ENCODE data around the gene MEAF6.

Gene MEAF6

DNA sequence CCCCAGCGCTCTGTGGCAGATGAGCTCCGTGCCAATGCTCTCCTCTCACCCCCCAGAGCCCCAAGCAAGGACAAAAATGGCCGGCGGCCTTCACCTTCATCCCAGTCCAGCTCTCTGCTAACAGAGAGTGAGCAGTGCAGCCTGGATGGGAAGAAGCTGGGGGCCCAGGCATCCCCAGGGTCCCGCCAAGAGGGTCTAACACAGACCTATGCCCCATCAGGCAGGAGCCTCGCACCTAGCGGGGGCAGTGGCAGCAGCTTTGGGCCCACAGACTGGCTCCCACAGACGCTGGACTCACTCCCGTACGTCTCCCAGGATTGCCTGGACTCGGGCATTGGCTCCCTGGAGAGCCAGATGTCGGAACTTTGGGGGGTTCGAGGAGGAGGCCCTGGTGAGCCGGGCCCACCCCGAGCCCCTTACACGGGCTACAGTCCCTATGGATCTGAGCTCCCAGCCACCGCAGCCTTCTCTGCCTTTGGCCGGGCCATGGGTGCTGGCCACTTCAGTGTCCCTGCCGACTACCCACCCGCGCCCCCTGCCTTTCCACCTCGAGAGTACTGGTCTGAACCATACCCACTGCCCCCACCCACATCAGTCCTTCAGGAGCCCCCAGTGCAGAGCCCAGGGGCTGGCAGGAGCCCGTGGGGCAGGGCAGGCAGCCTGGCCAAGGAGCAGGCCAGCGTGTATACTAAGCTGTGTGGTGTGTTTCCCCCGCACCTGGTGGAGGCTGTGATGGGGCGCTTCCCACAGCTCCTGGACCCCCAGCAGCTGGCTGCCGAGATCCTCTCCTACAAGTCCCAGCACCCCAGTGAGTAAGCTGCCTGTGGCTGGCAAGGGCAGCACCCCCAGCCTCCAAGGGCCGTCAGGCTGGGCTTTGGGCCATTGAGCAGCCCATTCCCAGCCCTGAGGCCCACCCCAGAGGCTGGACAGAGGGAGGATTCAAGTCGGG is 31.5 kb downstream of the MEAF6 start:
- DNase-seq: no peak

DNA sequence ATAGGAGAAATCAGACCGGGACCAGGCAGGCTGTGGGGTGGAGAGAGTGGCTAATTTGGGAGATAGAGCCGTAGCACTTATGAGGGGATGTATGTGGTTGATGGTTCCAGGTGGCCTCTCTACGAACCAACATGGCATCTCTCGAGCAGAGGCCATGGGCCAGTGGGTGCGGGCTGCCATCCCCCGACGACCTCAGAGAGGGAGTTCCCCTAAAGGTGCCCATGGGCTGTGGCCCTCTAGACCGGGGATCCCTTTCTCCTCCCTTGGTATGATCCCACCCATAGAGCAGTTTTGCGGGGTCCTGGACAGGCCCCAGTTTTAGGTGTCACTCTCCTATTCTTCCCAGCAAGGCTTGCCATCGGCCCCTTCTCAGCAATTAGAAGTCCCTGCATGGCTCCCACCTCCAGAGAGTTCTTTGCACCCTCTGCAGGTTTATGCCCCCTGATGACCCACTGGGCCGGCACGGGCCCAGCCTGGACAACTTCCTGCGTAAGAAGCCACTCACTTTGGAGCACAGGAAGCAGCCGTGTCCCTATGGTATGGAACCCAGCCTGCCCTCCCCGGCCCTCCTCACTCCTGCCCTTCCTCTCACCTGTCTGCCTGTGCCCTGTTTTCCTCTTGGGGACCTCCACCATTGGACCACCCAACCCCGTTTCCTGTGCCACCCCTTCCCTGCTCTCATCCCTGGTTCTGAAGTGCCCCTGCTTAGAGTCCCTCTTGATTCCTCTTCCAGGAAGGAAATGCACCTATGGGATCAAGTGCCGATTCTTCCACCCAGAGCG is 32.4 kb downstream of the MEAF6 start:
- DNase-seq: no peak

DNA sequence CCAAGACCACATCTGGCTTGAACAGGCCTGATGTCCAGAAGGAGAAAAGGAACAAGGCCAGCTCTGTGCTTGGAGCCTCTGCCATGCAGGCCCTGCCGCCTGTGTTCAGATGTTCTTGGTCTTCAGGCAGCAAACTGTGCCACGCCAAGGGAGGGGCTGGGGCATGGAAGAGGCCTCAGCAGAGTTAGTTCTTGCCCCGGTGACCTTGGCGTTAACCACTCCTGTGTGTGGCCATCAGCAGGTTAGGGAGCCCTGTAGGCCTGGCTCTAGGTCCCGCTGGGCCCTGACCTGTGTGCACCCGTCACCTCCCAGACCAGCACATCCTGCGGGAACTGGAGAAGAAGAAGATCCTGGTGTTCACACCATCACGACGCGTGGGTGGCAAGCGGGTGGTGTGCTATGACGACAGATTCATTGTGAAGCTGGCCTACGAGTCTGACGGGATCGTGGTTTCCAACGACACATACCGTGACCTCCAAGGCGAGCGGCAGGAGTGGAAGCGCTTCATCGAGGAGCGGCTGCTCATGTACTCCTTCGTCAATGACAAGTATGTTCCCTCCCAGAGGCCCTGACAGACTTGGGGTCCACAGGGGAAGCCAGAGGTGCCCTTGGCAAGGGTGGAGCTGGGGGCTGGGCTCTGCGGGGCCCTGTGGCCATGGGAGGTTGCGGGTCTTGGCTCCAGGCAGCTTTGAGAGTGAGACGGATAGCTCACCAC is 33.1 kb downstream of the MEAF6 start:
- DNase-seq: no peak

DNA sequence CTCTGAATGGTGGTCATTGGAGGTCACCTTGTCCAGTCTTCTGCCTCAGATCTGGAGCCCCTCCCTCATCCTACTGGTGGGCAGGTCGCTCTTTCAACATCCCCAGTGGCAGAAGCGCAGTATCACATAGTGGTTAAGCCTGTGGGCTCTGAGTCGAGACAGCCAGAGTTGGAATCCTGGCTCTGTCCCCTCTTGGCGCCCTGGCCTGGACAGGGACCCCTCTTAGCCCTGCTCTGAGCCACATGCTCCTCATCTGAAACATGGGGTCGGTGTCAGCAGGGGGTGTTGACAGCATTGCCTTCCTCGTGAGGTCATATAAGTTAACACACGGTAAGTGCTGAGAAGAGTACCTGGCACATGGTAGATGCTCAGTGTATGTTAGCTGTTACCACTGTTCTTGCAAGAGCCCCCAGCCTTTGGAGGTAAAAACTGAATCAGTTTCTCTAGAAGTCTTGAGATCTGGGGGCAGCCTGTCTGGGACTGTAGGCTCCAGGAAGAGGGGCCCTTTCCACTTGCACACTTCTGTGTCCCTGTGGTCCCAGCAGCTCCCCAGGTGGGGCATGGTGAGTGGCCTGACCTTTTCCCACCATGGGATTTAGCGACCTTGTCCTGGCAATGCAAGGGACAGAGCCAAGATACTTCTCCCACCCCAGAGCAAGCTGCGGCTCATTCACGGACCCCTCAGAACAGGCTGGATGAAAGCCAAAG is 33.8 kb downstream of the MEAF6 start:
- DNase-seq: no peak

DNA sequence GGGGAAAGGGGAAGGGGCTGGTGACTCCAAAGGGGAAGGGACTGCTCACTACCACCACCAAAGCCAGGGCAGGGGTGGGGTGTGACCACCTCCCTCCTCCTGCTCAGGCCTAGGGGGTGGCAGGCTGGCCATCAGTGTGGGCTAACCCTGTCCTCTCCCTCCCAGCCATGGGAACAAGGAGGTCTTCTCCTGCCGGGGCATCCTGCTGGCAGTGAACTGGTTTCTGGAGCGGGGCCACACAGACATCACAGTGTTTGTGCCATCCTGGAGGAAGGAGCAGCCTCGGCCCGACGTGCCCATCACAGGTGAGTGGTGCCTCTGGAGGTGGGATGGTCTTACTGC is 34.5 kb downstream of the MEAF6 start:
- DNase-seq: no peak

DNA sequence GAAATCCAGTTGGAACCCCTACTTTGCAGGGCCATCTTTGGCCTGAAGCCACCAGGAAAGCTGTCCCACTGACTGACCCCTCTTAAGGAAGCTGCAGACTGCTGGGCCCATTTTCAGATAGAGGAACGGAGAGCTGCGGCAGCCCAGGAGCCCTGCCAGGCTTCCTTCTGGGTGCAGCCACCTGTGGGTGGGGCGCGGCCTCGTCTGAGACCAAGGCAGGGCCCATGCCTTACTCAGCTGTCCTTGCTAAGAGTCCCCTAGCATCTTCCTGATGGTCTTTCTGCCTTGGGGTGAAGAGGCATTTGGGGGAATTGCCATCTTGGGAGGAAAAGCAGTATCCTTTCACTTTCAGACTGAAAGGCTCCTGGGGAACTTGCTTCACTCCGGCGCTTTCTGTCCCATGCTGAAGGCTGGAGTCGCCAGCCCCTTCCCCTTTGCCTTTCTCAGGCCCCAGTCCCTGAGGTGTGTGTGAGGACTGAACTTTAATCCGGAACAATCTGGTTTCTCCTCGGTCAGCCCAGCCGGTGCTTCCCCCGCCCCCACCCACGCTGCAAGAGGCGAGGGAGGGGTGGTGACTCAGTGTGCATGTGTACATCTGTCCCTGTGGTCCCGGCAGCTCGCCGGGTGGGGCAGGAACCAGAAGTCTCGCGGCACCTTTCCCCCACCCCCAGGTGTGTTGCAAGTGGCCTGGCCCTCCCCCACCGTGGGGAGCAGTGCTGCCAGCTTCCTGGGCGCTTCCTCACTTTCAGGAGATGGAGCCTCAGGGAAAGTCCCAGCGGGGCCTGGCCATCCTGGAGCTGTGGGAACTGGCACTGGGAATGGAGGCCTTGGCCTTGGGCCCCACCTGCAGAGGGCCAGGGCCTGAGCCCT is 35.1 kb downstream of the MEAF6 start:
- DNase-seq: peak; percentile 84

DNA sequence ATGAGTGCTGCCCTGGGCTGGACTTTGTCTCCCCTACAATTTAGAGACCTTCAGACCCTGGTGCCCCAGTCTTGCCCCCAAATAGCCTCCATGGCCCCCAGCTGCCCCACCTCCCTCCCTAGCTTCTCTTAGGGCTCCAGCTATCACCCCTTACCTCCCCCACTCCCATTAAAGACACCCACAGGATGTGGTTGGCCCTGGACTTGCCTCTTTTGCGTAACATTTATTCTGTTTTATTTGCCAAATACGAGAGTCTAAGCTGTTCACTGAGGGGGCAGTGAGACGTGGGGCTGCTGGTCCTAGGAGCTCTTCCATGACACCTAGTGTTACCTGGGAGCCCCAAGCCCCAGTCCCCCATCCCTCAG is 35.7 kb downstream of the MEAF6 start:
- DNase-seq: peak; percentile 71

DNA sequence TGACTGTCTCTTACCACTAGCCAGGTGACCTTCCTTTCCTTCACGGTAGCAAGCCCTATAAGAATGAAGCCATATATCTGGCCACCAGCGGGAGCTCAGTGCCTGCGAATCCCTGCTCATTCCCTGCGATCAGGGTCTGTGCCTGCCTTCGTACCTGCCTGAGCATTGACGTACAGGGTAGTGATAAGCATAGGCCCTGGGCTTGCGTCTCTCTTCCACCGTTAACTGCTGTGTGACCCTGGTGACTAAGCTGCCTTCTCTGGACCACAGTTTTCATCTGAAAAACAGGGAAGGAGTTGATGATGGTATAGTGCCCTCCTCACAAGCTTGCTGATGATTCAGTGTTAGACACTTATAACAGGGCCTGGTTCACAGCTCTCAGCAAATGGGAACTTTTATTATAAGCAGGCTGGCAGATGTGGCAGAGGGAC is 36.1 kb downstream of the MEAF6 start:
- peak; percentile 35 for DNase-seq

DNA sequence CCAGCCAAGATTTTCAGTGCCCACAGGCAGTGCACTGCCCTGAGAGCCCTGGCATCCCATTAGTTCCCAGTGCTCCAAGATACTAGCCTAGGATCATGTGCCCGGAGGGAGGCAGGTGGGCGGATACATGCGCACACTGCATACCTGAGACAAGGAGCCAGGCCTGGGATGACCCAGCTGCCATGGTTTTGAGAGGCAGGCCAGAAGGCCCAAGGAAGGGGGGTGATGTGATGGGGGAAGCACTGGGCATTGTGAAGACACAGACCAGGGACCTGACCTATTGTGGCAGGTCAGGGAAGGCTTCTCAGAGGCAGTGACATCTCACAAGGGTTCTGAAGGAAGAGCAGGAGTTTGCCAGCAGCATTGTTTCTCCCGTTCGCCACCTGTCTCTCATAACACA is 36.6 kb downstream of the MEAF6 start:
- no peak for DNase-seq

DNA sequence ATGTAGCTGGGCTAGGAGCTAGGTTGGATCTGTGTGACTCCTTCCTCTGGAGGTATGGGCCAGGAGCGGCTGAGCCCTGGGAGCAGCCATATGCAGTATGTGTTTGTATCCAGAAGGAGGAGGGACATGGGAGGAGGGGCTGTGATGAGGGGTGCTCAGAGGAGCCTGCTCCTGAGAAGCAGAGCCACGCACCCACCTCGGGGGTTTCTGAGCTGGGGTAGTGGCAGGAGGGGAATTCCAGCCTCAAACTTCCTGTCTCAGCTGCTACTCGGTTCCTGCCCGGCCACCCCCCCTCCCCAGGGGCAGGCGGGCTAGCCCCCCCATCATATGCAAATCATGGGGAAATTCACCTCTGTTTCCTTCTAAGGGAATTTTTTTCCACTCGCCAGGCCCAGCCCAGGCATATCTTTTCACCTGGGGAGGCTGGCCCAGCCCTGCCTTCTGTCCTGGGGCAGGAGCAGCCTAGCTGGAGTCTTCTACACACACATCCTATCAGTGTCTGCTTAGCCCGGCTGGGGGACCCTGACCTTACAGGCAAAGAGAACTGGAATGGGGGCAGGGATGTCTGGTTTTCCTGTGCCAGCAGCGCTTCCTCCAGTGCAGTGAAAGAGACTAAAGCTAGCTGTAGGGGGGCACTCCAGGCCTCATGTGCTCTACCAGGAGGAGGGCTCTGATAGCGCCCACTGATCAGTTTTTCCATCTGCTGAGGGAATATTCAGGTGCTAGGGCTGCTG is 37.2 kb downstream of the MEAF6 start:
- DNase-seq: peak; percentile 27

DNA sequence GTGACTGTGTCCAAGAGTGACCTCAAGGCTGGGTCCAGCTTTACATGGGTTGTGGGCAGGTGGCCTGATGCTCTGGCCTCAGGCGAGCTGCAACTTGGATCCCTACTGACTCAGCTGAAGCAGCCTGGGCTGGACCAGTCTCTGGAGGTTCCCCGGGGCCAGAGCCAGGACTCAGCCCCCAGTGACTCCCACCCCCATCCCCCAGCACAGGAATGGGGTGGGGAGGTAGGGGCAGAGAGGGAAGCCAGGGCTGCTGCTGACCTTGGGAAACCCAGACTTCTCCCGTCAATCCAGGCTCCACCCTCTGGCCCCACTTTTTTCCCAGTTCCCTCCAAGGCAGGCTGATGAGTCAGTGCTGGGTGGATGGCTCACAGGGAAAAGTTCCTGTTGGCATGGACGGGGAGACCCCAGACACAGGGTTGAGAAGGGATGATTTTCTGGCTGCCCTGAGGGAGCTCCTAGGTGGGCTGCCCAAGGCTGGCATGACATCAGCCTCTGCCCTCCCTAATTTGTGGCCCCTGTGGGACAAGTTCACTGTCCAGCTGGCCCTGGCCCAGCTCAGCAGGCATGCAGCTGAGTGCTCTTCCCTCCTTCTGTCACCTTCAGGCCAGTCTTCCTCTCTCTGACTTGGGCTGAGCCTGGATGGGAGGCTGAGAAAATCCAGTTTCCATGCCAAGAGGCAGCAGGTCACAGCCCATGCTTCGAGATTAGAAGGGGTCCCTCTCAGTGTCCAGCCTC is 37.9 kb downstream of the MEAF6 start:
- DNase-seq: no peak

DNA sequence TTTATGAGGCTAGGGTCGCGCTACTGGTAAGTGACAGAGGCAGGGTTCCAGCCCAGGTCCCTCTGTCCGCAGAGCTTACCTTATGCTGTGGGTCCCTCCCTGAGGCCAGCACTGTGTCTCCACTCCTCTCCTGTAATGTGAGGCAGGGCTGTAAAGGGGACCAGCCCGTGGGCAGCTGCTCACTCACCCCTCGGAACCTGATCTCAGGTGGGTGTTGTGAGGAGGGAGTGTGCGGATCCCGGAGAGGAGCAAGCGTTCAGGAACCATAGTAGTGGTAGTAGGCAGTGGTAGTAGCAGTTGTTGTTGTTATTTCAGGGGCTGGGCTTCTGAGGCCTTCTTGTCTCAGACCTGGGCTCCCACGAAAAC is 38.5 kb downstream of the MEAF6 start:
- no peak for DNase-seq

DNA sequence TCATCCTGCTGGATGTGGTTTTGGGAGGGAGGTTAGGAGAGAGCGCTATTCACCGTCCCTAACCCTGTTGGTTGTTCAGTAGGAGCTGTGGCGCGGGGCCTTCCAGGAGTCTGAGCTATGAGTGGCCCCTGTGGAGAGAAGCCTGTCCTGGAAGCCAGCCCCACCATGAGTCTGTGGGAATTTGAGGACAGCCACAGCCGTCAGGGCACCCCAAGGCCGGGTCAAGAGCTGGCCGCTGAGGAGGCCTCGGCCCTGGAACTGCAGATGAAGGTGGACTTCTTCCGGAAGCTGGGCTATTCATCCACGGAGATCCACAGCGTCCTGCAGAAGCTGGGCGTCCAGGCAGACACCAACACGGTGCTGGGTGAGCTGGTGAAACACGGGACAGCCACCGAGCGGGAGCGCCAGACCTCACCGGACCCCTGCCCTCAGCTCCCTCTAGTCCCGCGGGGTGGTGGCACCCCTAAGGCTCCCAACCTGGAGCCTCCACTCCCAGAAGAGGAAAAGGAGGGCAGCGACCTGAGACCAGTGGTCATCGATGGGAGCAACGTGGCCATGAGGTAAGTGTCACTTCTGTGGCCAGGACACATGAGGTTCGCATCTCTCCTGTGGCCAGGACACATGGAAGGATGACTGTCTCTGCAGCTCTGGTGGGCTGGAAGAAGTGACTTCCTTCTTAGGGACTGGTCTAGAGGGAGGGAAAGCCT is 39.0 kb downstream of the MEAF6 start:
- DNase-seq: no peak

DNA sequence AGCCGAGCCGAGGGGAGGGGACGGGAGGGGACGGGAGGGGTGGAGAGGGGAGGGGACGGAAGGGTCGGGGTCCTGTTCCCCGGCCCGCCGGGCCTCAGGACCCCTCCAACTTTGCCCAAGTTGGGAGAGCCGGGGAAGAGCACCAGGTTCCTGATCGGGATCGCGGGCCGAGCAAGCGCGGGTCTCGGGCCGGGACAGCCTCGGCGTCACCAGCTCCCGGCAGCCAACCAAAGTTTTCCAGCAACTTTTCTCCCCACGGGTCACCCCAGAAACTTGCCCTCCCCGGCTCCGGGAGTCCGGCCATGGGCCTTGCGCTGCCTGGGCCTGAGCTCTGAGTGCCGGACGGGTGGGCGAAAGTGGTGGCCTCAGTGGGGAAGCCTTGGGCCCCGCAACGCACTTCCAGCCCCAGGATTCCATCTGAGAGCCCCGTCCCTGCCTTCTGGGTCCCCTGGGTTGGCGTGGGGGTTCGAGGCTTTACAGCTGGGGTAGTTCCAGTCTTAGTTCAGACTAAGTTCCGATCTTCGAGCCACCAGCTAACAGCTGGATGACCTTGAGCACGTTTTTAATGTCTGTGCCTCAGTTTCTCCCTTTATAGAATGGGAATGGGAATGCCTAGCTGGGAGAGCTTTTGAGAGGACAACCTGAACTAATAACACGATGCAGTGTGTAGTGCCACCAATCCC is 39.7 kb downstream of the MEAF6 start:
- no peak for DNase-seq

DNA sequence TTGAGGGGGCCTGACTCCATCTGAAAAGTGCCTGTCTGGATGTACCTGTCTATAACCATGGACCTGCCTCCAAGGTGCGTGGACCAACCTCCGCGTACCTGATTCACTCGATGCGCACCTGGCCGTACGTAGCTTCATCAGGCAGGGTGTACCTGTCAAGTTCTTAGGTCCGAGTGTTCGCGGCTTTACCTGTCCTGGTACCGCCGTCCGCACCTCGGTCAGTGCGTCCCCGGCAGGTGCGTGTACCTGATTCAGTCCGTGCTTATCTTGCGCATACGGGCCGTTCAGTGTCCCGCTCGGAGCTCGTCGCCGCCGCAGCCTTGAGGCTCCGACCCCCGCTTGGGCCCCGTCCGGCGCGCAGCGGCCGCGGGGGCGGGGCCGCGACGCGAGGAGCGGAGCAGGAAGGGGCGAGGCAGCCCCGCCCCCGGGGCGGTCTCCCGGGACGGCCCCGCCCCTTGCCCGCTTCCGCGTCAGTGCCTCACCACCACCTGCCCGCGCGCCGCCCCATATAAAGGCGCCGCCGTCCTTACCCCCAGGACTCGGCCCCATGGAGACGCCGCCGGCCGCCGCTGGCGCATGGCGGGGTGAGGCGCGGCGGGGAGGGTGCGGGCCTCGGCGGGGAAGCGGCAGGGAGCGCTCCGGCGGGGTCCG is 40.4 kb downstream of the MEAF6 start, which contains the start of gene ZC3H12A:
ZC3H12A (plus strand) TSS at position 535 of the 651 bp plus-strand sequence. CDS start 917 bp downstream, outside the sequence.
- peak; percentile 71 for DNase-seq

DNA sequence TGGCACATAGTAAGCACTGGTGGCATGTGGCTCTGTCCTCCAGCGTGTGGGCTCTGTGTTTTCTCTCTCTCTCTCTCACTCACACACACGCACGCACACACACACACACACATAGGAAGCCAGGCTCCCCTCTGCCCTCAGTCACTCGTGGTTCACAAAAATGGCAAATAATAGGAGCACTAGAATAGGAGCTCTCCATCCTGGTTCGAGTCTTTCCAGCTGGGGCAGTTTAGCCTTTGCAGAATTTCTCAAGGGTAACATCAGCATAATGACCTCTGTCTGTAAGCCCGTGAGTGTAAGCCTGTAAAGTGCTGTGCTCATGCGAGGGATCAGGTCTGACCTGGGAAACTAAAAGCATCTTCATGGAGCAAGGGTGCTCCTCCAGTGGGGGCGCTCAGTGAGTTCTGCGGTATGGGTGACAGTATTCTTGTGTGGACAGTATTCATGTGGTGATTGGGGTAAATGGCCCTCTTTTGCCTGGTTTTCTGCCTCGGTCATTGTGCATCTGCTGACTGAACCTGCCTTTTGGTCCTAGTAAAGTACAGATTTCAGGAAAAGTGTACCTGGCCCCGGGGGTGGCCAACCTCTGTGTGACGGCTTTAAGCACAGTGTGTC is 41.0 kb downstream of the MEAF6 start:
- peak; percentile 36 for DNase-seq

DNA sequence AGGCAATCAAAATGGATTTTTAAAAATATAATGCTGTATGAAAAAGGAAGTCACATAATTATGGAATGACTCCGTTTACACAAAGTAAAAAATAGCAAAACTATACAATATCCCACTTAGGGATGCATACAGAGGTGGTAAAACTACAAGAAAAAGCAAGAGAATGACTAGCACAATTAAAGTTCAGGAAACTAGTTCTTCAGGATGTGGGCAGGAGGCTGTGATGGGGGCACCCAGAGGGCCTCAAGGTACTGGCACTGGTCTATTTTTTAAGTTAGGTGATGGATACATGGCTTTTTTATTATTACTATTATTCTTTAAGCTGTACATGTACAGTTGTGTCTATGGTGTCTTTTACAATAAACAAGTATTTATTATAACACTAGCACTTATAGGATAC is 41.6 kb downstream of the MEAF6 start:
- DNase-seq: no peak

DNA sequence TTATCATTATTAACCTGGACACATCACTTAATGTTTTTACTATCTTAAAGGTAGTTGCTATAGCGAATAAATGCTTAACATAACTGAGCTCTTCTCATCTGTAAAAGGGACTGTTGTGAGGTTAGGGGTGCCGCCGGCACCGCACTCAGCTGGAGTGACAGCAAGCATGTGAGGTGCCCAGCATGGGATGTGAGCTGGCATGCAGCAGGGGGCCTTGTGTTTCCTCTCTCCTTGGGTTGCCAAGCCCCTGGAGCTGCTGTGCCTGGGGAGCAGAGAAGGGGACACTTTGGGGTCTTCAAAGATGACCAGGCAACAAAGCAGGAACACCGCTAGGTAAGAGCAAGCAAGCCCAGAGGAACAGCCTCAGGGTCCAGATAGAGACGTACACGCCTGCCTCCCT is 42.3 kb downstream of the MEAF6 start:
- no peak for DNase-seq

Measured in GF-D8 (cell line).